ENCODE data around the gene TRMT61A.

Gene TRMT61A

DNA sequence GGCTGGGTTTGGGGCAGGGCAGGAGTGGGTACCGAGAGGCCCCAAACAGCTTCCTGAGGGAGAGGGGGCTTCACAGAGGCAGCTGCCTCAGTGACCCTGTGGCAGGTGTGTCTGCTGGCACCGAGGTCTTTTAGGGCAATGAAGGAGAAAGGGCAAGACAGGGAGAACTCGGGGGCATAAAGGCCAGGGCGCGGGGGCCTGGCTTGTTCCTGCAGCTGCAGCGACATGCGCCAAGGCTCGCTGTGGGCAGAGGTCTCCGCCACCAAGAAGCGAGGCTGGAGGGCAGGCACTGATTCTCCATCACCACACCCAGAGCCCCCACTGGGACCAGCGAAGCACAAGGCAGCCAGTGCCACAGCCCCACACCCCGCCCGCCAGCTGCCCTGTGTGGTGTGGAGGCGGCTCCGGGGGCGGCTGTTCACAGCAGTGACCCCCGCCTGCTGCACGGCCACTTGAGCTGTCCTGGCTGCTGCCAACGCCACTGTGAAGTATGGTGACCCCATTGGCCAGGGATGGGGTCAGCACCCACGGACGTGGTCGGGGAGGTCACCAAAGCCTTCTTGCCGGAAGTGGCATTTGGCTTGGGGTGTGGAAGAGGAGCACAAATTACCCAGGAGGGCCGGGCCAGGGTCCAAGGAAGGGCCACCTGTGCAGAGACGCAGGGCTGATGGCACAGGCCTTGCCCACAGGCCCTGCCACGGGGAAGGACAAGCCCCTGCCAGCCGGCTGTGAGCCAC lies 17.1 kb downstream of the TRMT61A start:
- FAIRE-seq (no peak), DNase-seq (ENCODE audit: low spot score) (no peak)

DNA sequence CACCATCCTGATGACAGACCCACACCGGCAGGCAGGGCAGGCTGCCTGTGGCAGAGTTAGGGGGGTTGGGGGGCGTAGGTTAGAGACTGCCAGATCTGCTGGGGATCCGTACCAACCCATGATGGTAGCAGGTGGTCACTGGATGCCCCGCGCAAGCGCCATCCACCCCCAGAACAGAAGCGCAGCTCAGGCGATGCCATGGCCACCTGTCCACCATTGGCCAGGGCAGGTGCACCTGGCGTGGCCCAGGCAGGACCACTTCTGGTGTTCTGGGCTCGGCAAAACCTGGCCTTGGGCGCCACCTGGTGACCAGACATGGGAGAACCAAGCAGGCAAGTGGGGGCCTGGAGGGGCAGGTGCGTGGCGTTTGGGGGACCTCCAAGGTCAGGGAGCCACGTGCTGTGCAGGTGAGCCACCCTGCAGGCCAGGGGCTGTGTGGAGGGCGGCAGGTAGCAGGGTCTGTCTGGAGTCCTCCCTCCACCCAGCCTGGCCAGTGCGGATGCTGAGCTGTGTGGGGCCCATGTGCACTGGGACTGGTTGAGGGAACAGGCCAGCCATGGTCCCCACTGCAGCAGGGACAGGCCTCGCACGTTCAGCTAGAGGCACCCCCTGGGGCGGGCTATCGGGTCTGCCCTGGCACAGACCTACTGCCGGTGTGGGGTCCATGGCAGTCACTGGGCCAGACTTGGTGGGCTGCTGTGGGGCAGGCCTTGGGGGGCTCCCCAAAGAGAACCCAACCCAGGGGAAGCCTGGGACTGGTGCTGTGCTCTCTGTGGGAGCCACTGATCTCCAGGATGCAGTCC lies 17.9 kb downstream of the TRMT61A start:
- FAIRE-seq (no peak), DNase-seq (ENCODE audit: low spot score) (peak; percentile 5)

DNA sequence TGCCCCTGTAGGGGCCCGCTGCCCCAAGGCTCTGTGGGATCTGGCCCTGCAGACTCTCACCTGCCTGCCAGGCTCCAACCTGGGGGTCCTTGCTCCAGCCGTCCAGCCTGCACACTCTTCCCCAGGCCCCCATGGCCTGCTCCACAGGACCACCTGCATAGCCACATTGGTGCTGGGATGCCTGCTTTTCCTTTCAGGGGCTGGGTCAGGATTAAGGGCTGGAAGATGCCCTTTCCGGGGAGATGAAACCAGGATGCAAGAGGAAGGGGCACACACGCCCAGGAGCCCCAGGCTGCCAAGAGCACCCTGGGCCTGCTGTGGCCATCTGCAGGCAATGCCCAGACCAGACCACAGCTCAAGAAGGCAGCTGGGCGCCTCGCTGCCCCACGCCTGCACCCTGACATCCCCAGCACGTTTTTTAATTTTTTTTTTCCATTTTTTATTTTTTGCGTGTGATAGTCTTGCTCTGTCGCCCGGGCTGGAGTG lies 18.5 kb downstream of the TRMT61A start:
- DNase-seq (ENCODE audit: low spot score) (no peak), FAIRE-seq (no peak)

DNA sequence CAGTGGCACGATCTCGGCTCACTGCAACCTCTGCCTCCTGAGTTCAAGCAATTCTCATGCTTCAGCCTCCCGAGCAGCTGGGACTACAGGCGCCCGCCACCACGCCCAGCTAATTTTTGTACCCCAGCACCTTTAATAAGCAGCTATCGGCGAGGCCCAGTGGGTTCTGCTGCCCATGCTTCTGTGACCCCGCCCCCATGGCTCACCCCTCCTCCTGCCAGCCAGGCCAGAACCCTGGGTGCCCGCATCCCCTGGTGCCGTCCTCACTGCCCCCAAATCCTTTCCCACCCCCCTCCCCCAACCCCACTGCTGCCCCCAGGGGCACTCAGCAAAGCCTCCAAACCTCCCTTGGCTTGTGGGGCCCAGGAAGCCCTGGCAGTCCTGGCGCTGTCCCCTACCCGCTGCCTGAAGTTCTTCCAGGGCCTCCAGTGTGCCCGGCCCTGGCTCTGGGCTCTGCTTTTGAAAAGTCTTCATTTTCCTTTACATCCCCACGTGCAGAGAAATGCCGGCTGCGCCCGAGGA lies 19.0 kb downstream of the TRMT61A start:
- no peak for FAIRE-seq
- DNase-seq (ENCODE audit: low spot score), result no peak

DNA sequence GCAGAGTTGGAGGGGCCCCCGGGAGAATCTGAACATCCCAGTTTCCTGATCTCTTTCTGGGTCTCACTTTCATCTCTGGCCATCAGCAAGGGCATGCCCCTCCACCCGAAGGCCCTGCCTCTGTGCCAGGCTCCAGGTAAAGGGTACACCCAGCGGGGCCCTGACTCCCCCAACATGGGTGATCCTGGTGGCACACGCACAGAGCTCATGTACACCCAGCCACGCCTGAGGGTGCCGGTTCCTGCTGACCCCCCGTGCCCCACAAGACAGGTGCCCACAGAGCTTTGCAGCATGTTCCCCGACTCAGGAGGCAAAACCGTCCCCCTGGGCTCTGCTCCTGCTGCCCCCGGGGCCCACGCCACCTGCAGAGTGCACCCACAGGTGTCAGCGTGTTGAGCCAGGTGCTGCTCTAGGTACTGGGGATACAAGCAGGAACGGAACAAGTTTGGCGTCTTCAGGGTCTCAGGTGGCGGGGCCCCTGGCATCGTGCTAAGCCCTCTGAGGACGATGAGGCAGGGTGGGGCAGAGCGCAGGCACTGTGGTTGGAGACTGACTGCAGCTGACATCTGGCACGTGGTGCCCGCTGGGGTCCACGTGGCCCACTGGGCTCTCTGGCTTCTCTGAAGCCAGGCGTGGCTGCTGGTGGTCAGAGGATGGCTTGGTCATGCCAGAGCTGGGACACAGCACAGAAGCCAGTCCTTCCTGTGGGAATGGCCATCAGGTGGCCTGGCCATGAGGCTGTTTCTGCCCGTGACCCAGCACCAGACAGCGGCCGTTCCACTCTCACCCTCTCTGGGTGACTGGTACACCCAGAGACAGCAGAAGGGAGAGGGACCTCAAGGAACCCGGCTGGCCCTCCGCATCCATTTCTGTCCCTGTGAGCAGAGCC lies 19.7 kb downstream of the TRMT61A start:
- no peak for FAIRE-seq

DNA sequence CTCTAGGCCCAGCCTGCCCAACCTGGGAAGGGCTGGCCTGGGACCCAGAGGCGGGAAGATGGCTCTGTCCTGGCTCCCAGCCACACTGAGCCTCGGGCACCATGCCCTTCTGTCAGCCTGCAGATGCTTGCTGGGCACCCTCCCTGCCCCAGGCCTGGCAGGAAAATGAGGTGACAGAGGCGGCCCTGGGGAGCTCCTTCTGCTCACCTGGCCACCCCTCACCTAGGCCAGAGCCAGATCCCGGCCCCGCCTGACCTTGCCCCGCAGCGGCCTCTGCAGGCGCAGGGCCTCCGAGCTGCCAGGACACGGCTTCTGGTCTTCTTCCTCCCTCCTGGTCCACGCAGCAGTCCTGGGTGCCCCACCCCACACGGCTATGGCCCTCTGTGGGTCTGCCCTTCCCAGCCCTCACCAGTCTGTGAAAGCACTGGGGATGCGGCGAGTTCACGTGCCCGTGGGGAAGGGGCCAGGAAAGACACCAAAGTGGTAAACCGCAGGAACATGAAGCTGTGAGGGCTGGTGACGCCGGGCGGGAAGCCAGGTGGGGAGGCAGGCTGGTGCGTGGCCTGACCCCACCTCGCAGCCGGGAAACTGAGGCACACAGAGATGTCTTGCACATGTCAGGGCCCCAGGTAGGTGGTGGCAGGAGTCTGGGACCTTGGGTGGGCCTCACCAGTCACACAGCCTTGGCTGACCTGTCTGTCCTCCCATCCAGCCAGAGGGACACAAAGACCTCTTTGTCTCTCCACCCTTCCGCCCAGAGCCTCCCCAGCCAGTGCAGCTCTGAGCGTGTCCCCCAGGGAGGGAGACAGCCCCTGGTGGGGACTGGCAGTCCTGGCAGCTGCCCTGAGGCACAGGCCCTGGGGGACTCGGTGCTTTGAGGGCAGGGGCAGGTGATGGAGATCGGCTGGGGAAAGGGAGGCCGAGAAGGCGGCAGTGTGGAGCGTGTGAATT lies 20.6 kb downstream of the TRMT61A start:
- no peak for DNase-seq (ENCODE audit: low spot score)
- no peak for FAIRE-seq

More for the DNA sequence above, 19.7 kb downstream of the TRMT61A start:
- no peak for DNase-seq (ENCODE audit: low spot score)

DNA sequence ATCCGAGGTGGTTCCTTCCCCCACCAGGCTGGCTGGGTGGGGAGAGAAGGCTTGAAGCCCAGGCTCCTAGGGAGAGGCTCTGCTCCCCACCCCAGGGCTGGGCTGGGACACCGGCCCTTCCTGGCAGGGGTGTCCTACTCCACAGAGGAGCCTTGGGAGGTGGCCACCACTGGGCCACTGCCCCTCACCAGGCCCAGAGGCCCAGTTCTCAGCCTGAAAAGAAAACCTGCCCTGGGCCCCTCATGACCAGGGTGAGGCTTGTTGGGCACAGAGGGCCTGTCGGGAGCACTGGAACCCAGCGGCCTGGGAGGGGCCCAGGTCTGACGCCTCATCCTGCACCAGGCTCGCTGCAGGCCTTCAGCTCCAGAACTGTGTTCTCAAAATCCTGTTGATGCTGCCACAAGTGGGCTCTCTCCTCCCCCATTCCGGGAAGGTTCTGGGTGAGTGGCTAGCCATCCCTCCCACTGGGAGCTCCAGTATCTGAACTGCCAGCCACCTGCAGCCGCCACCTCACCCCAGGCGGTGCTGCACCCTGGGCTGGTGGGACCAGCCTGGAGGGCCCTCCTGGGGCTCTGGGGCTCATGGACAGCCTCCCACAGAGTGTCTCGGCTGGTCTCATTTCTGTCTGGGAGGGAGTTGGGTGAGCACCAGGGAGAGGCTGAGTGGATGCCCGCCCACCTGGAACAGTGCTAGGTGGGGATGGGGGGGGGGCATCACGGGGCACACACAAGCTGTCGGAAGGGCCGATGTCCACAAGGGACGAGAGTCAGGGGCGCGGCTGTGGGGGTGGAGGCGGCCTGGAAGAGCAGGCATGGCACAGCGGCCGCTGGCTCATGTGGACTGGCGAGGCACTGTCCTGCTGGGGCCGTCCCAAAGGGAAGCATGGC lies 21.7 kb downstream of the TRMT61A start:
- peak; percentile 68 for FAIRE-seq
- DNase-seq (ENCODE audit: low spot score), result peak; percentile 58

DNA sequence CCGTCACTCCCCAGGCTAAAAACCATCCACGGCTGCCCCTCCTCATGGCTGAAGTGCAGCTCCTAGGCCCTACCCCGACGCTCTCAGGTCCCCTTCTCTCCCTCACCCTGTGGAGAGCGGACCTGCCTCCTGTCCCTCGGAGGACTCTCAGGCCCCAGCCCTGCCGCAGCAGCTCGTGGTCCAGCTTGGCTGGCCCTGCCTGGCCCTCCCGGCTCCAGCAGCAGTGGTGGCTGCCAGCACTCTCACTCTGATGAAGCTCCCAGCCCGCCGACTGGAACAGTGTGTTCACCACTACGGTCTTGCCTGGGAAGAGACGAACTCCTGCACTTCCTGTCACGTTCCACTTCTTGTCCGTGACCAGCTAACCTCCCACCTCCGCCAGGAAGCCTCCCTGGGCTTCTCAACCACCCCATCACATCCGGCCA lies 22.4 kb downstream of the TRMT61A start:
- FAIRE-seq, result no peak
- peak; percentile 56 for DNase-seq (ENCODE audit: low spot score)

DNA sequence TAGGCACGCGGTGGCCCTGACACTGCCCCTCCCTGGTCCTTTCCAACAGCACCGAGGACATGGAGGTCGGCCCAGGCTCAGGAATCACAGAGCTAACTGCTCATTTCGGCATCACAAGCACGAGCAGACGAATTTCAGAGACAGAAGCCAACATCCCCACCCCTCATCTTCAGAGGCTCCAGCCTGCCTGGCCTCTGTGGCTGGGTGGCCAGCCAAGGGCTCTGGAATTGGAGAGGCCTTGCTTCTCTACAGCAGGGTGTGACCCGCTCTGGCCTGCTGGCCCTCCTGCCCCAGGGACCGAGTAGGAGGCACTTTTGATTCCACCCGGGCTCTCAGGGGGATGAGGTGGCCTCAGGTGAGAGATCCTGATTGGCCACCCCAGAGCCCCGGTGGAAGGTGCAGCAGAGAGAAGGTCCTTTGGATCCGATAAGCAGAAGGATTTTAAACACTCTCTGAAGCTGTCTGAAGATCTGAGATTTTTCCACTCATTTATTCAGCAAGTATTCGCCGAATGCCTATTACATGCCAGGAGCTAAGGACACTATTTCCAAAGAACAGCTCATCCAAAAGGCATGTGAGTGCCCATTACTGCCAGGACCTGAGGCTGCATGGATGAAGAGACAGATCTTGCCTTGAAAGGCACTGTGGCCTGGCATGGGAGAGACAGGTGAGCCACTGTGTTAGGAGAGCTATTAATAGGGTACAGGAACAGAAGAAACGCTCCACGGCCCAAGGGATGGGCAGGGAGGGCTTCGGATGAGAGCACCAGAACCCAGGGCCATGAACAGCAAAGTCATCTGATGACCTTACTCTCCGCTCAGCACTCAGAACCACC lies 23.2 kb downstream of the TRMT61A start:
- FAIRE-seq (peak; percentile 85), DNase-seq (ENCODE audit: low spot score) (peak; percentile 82)

DNA sequence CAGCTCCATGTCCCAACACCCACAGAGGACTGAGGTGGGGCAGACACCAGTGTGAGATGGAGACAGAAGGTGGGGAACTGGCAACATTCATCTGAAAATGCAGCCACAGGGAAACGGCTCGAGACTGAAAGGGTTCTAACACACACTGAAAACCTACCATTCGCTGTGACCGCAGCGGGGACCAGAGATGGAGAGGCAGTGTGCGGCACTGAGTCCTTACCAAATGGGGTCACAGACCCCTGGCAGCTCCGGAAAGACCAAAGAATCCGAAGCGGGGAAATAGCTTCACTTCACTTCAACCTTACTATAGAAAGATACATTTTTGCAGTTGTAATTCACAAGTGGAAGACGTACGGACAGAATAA lies 23.8 kb downstream of the TRMT61A start:
- no peak for FAIRE-seq

DNA sequence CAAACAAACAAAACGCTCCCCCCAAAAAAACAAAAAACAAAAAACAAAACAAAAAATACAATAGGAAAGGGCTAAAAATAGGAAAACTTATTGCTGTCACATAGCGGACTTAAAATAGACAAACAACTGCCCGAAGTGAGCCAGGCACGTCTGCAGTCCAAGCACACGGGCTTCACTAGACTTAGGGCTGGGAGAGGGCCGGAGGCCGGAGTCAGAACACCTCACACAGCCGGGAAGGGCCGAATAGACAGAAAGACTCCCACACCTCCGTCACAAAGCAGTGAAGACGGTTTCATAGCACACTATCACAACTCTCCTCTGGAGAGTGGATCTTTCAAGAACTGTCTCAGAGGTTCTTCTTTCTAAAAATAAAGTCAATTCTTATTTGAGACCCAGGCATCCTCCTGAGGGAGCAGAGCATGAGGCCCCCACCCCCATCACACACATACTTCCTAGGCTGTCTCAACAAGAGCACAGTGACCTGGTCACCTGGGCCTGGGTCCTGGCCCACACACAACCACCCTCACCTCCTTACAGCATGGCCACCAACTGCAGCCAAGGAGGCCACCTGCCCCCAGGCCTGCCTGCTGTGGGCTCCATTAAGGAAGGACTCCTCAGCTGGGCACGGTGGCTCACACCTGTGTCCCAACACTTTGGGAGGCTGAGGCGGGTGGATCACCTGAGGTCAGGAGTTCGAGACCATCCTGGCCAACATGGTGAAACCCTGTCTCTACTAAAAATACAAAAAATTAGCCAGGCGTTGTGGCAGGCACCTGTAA lies 26.8 kb downstream of the TRMT61A start:
- DNase-seq (ENCODE audit: low spot score), result no peak
- no peak for FAIRE-seq

More for the DNA sequence above, 23.8 kb downstream of the TRMT61A start:
- DNase-seq (ENCODE audit: low spot score), result no peak

DNA sequence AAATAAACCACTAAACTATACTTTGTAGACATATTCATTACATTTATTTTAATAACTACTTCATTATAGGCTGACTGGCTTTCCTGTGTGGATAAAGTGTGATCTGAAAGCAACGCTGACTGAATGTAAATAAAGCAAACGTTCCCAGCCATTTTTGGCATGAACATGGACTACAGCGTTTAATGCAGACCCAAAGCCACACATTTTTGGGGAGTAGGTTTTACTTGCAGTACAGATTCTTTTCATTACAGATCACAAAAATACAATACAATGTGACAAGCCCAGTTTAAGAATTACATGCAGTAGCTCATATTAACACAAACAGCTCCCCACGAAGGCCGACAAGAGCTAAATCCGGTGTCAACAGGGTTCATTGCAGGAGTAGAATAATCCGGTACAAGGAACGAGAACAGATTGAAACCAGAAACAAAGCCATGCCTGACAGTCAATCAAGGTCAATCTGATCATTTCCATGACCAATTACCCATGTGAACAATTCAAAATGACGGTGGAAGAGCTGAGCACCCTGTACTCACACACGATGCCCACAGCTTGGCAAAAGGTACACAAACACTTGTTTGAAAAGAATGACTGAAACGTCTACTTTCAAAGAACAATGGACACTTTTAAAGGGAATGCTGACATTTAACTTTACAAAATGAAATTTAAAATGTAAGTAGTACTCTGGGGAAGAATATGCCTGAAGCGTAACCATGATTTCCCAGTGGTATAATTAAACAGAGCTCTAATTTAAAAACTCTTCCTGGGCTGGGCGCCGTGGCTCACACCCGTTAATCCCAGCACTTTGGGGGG lies 28.2 kb downstream of the TRMT61A start:
- DNase-seq (ENCODE audit: low spot score) (no peak), FAIRE-seq (no peak)

DNA sequence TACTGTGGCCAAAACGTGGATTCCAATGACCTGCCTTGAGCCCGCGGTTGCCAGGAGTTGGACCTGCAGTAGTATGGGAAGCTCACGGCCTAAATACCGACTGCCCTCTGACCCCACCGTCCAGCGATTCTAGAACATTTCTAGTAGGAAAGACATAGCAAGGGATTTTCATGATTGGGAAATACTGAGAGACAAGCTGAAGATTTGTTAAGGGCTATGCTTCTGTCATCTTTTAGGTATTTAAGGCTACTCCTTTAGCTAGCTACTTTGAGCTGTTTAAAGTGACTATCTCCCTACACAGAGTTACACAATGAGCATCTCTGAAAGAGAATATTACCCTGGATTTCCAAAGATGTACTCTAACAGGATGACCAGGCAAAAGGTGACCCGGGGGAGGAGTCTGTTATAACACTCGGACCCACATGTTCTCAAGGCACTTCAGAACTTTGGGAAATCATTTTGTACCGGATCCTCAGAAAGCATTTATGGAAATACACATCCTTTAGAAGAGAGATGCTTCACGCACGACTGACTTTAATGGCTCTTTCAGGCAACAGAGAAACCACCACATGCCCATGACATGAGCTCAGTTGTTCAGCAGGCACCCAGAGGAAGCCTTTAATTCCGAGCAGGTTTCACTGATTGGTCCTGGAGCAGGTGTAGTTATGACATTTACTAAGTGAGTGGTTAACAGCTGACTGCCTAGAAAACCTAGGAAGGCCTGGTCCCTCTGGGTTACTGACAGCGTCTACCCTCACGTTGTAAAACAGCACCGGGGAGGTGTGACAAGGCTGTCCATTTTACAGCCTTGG lies 29.3 kb downstream of the TRMT61A start:
- DNase-seq (ENCODE audit: low spot score) (peak; percentile 95), FAIRE-seq (peak; percentile 96)

DNA sequence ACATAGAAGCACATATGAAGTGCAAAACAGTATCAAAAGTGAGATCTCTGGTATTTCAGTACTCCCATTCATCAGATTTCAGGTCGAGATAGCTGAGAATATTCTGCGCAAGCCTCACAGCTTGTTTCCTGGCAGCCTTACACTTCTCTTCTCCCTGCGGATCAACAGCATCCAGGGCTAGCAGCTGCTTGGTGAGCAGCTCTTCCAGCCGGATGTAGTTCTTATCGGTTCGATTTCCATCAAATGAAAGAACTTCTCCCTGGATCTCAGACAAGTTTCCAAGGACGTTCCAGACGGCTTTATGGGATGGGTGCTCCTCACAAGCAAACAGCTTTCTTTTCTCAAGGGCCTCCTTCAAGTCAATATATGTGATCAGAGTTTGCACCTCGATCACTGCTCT lies 30.8 kb downstream of the TRMT61A start:
- DNase-seq (ENCODE audit: low spot score), result no peak
- FAIRE-seq, result no peak

DNA sequence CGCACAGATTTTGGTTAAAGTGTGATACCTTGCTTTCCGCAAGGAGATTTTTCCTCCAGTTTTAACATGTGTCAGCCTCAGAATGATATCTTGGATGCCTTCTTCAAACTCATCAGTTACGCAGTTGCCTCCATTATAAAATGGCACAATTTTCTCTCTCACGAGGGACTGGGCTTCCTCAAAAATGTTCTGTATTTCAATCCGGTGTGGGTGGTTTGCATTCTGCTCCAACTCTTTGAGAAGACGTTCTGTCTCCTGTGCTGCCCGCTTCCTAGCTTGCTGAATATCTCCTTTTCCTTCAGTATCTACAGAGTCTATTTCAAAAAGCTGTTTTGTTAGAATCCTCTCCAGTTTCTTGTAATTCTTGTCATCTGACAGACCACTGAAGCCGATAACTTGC lies 31.7 kb downstream of the TRMT61A start:
- no peak for FAIRE-seq
- no peak for DNase-seq (ENCODE audit: low spot score)

Data from RCC 7860 (cell line).